IMR-90 (cell line): ENCODE measurements around the gene ALKBH3. TPM values are rescaled to one million over a fixed set of nuclear protein-coding genes. Genes with fewer than 3 reads are reported as not detected.

Experiments used
- ATAC-seq: fragments of 200-7000 bp; cut with Tn5 transposase; 2 replicates; pipeline ENCODE4 v1.9.1; 2020; ENCODE audit warnings: low read depth, mild to moderate bottlenecking, moderate library complexity
- BruUV-seq: library from RNA; stranded (reverse); fragments of 400-500 nt; replicated peaks from 2 replicates; lab custom pipeline; 2021; lab: Mats Ljungman, UMichigan
- CTCF ChIA-PET: fragments of 300-600 bp; formaldehyde crosslinking; extraction: SDS; loops from one replicate; lab custom pipeline; 2021; ENCODE audit warnings: antibody characterized with exemption; lab: Yijun Ruan, JAX
- POLR2A ChIA-PET: fragments of 300-600 bp; sonication (Branson Sonifier 250); formaldehyde crosslinking; loops from one replicate; lab custom pipeline; 2022; ENCODE audit warnings: antibody characterized with exemption; ENCODE audit not compliant: unreplicated experiment; lab: Charles Lee
- DNase-seq: peaks from one replicate; pipeline ENCODE4 v3.0.0; 2013
- H2AFZ ChIP-seq: replicated peaks from 2 replicates; pipeline ENCODE3; 2013; ENCODE audit warnings: low read length, mild to moderate bottlenecking; ENCODE audit not compliant: poor library complexity
- H2AK5ac ChIP-seq: 2 replicates; pipeline ENCODE4 v1.6.1; 2013; ENCODE audit warnings: low read depth, low read length, inconsistent platforms
- H2AK9ac ChIP-seq: replicated peaks from 2 replicates; pipeline ENCODE3; 2013; ENCODE audit warnings: mild to moderate bottlenecking, low read depth, low read length, moderate library complexity; ENCODE audit not compliant: poor library complexity
- H2BK120ac ChIP-seq: 2 replicates; pipeline ENCODE4 v1.6.1; 2013; ENCODE audit warnings: low read depth, low read length, inconsistent platforms
- H2BK15ac ChIP-seq: 3 replicates; pipeline ENCODE4 v1.6.1; 2013; ENCODE audit warnings: low read depth, low read length, inconsistent platforms
- H2BK20ac ChIP-seq: 2 replicates; pipeline ENCODE4 v1.6.1; 2013; ENCODE audit warnings: low read depth, mild to moderate bottlenecking, inconsistent platforms, low read length, moderate library complexity
- H2BK5ac ChIP-seq: 2 replicates; pipeline ENCODE4 v1.6.1; 2013; ENCODE audit warnings: mild to moderate bottlenecking, low read depth, low read length, inconsistent platforms; ENCODE audit not compliant: poor library complexity, severe bottlenecking
- H3K14ac ChIP-seq: replicated peaks from 2 replicates; pipeline ENCODE4 v1.6.1; 2013; ENCODE audit warnings: low read depth, low read length, inconsistent platforms
- H3K18ac ChIP-seq: 2 replicates; pipeline ENCODE4 v1.6.1; 2013; ENCODE audit warnings: low read depth, low read length, control low read depth
- H3K23ac ChIP-seq: 2 replicates; pipeline ENCODE4 v1.6.1; 2013; ENCODE audit warnings: low read depth, low read length, inconsistent platforms
- H3K27ac ChIP-seq: 2 replicates; pipeline ENCODE4 v1.5.1; 2013; ENCODE audit warnings: mild to moderate bottlenecking, control low read depth, low read length; ENCODE audit not compliant: insufficient read depth
- H3K27me3 ChIP-seq: 2 replicates; pipeline ENCODE4 v1.6.1; 2013; ENCODE audit warnings: low read length; ENCODE audit not compliant: control insufficient read depth, insufficient read depth
- H3K36me3 ChIP-seq: 2 replicates; pipeline ENCODE4 v1.6.1; 2013; ENCODE audit warnings: low read length, mixed read lengths; ENCODE audit not compliant: control insufficient read depth, insufficient read depth
- H3K4ac ChIP-seq: 2 replicates; pipeline ENCODE4 v1.6.1; 2013; ENCODE audit warnings: low read depth, low read length, inconsistent platforms
- H3K4me1 ChIP-seq: 2 replicates; pipeline ENCODE4 v1.6.1; 2013; ENCODE audit warnings: low read length, mixed read lengths; ENCODE audit not compliant: control insufficient read depth, insufficient read depth
- H3K4me2 ChIP-seq: 2 replicates; pipeline ENCODE4 v1.6.1; 2013; ENCODE audit warnings: low read depth, mild to moderate bottlenecking, control low read depth, low read length, moderate library complexity
- H3K4me3 ChIP-seq: 2 replicates; pipeline ENCODE4 v1.5.1; 2013; ENCODE audit warnings: low read depth, mild to moderate bottlenecking, control low read depth, low read length, moderate library complexity; ENCODE audit not compliant: insufficient read depth
- H3K56ac ChIP-seq: 2 replicates; pipeline ENCODE4 v1.6.1; 2013; ENCODE audit warnings: low read length, inconsistent platforms; ENCODE audit not compliant: insufficient read depth; ENCODE audit errors: extremely low read depth
- H3K79me1 ChIP-seq, 2 experiments: 2 replicates each; pipeline ENCODE4 v1.6.1; 2013; ENCODE audit warnings: low read length in 2 of 2, inconsistent platforms in 1 of 2, low read depth in 1 of 2
- H3K9ac ChIP-seq: 2 replicates; pipeline ENCODE4 v1.6.1; 2013; ENCODE audit warnings: low read depth, low read length, control low read depth
- H3K9me1 ChIP-seq: 2 replicates; pipeline ENCODE4 v1.6.1; 2013; ENCODE audit warnings: low read length, inconsistent platforms; ENCODE audit not compliant: insufficient read depth
- H3K9me3 ChIP-seq: 2 replicates; pipeline ENCODE4 v1.6.1; 2013; ENCODE audit warnings: low read length; ENCODE audit not compliant: control insufficient read depth, insufficient read depth
- H4K20me1 ChIP-seq: 2 replicates; pipeline ENCODE4 v1.6.1; 2013; ENCODE audit warnings: low read length, inconsistent platforms; ENCODE audit not compliant: insufficient read depth
- H4K5ac ChIP-seq: 2 replicates; pipeline ENCODE4 v1.6.1; 2013; ENCODE audit warnings: mild to moderate bottlenecking, low read depth, low read length, control low read depth
- H4K8ac ChIP-seq, 2 experiments: 2 replicates each; pipeline ENCODE4 v1.6.1; 2013; ENCODE audit warnings: low read depth in 2 of 2, low read length in 2 of 2, control low read depth in 1 of 2, inconsistent platforms in 1 of 2
- H4K91ac ChIP-seq: 2 replicates; pipeline ENCODE4 v1.6.1; 2013; ENCODE audit warnings: low read depth, low read length, inconsistent platforms; ENCODE audit not compliant: insufficient read depth
- BHLHE40 ChIP-seq: fragments of 150-350 bp; IDR thresholded peaks from 2 replicates; pipeline ENCODE4 v1.6.1; 2016; ENCODE audit warnings: mild to moderate bottlenecking, low read depth, low read length
- CEBPB ChIP-seq: IDR thresholded peaks from 2 replicates; pipeline ENCODE4 v1.6.1; 2012; ENCODE audit warnings: low read depth, low read length, improper control_type of control experiment
- CHD1 ChIP-seq: IDR thresholded peaks from 2 replicates; pipeline ENCODE4 v1.6.1; 2012; ENCODE audit warnings: low read depth, low read length, improper control_type of control experiment
- CTCF ChIP-seq: conservative IDR thresholded peaks from 2 replicates; pipeline ENCODE4 v1.5.1; 2012; ENCODE audit warnings: mild to moderate bottlenecking, low read depth, low read length, improper control_type of control experiment
- ELK1 ChIP-seq: fragments of 150-350 bp; IDR thresholded peaks from 2 replicates; pipeline ENCODE4 v1.6.1; 2016; ENCODE audit warnings: low read depth, mild to moderate bottlenecking, low read length, moderate library complexity, borderline replicate concordance
- FOS ChIP-seq: fragments of 150-350 bp; IDR thresholded peaks from 2 replicates; pipeline ENCODE4 v1.6.1; 2016; ENCODE audit warnings: low read depth, low read length
- MAFK ChIP-seq: IDR thresholded peaks from 2 replicates; pipeline ENCODE4 v1.6.1; 2012; ENCODE audit warnings: low read depth, low read length, improper control_type of control experiment
- MAZ ChIP-seq: IDR thresholded peaks from 2 replicates; pipeline ENCODE4 v1.6.1; 2012; ENCODE audit warnings: low read depth, mild to moderate bottlenecking, low read length, improper control_type of control experiment, moderate library complexity, borderline replicate concordance
- MXI1 ChIP-seq: IDR thresholded peaks from 2 replicates; pipeline ENCODE4 v1.6.1; 2012; ENCODE audit warnings: low read depth, mild to moderate bottlenecking, low read length, moderate library complexity, borderline replicate concordance
- NFE2L2 ChIP-seq: fragments of 150-350 bp; IDR thresholded peaks from 2 replicates; pipeline ENCODE4 v1.6.1; 2016; ENCODE audit warnings: low read depth, mild to moderate bottlenecking, low read length
- POLR2A ChIP-seq: IDR thresholded peaks from 2 replicates; pipeline ENCODE4 v1.6.1; 2012; ENCODE audit warnings: mild to moderate bottlenecking, low read depth, low read length
- RAD21 ChIP-seq: IDR thresholded peaks from 2 replicates; pipeline ENCODE4 v1.6.1; 2012; ENCODE audit warnings: low read length, improper control_type of control experiment
- RCOR1 ChIP-seq: IDR thresholded peaks from 2 replicates; pipeline ENCODE4 v1.6.1; 2012; ENCODE audit warnings: mild to moderate bottlenecking, low read length, improper control_type of control experiment; ENCODE audit not compliant: insufficient replicate concordance
- RFX5 ChIP-seq: IDR thresholded peaks from 2 replicates; pipeline ENCODE4 v1.8.0; 2012; ENCODE audit warnings: low read depth, mild to moderate bottlenecking, low read length, moderate library complexity
- SMC3 ChIP-seq: fragments of 150-350 bp; IDR thresholded peaks from 2 replicates; pipeline ENCODE4 v1.6.1; 2016; ENCODE audit warnings: low read depth, mild to moderate bottlenecking, antibody characterized with exemption, low read length, moderate library complexity
- USF2 ChIP-seq: fragments of 150-350 bp; IDR thresholded peaks from 2 replicates; pipeline ENCODE4 v1.6.1; 2017; ENCODE audit warnings: mild to moderate bottlenecking, antibody characterized with exemption, low read length, low read depth
- WGBS, 2 experiments: methylation state at CpG; one replicate each; pipeline versions ENCODE4 v1.1.5 to v1.1.7; 2013; ENCODE audit warnings: missing lambda C conversion rate in 2 of 2; ENCODE audit not compliant: insufficient read length in 1 of 2; ENCODE audit errors: extremely low coverage in 2 of 2; 5-methylcytosine and 5-hydroxymethylcytosine counted together
- dilution Hi-C: fragments of 300-500 bp; cut with HindIII; formaldehyde crosslinking; loops from one replicate; pipeline ENCODE4 v1.14.3; 2018; ENCODE audit warnings: low sequenced_read_pairs; ENCODE audit not compliant: unreplicated experiment
- in situ Hi-C: fragments of 300-500 bp; cut with MboI; formaldehyde crosslinking; loops from 3 replicates; pipeline ENCODE4 v1.14.3; 2019; ENCODE audit warnings: low sequenced_read_pairs, inconsistent platforms, mixed read lengths
- intact Hi-C: fragments of 100-400 bp; cut with micrococcal nuclease; formaldehyde crosslinking; loops from 2 replicates; pipeline ENCODE4 v1.10.0; 2022
- polyA plus RNA-seq, 3 experiments: library from polyadenylated mRNA; depleted of rRNA; stranded (reverse); fragments of >200 nt; gene quantifications; 2 replicates each; pipeline ENCODE4 v1.2.3, GENCODE V29; 2012; ENCODE audit warnings: low replicate concordance in 1 of 3
- total RNA-seq: library from RNA; depleted of rRNA; stranded (reverse); fragments of >200 nt; gene quantifications from 2 replicates; pipeline ENCODE4 v1.2.3, GENCODE V29; 2012

The ALKBH3 gene
- total and polyA plus RNA-seq, 2 of the 4 experiments (the other 2 are of a cell fraction): 27.7 to 62.9 TPM

GRCh38 chr11:43914466-43914865 lies 33.8 kb downstream of the ALKBH3 start:
- Histone ChIP-seq H2AK9ac (no peak overlapping the region), H2BK5ac (no peak overlapping the region), H3K4ac (no peak overlapping the region), H3K4me1 (peaks cover 5% of the 10 kb centered on the region; the same call in 1 of the 2 replicates), H2BK120ac (no peak overlapping the region), H4K5ac (no peak overlapping the region), H4K20me1 (no peaks in the 10 kb centered on the region), H3K9me1 (peaks cover 4% of the 10 kb centered on the region; the same call in 1 of the 2 replicates), H3K23ac (no peak overlapping the region), H2BK15ac (no peak overlapping the region), H3K27me3 (no peaks in the 10 kb centered on the region), H2AK5ac (no peak overlapping the region), H3K9ac (no peak overlapping the region), H3K56ac (no peak overlapping the region), H2BK20ac (no peak overlapping the region), H3K79me1 (peaks cover 7 to 9% of the 10 kb centered on the region in 2 experiments; a peak in 2 of 4 replicates), H3K36me3 (peaks cover 7% of the 10 kb centered on the region), H3K27ac (no peak overlapping the region), H3K14ac (no peak overlapping the region), H3K9me3 (no peaks in the 10 kb centered on the region), H3K4me2 (no peak overlapping the region), H2AFZ (no peak overlapping the region), H3K4me3 (no peak overlapping the region), H4K8ac (no peak overlapping the region), H3K18ac (no peak overlapping the region), H4K91ac (no peak overlapping the region)
- BruUV-seq: no TSS peak
- DNase-seq (no peak), ATAC-seq (no peak)
- POLR2A ChIA-PET: no interaction called here
- dilution Hi-C loops (loop anchor here (25.0 kb wide), 1 partner anchor 123 kb away; the partner anchor contains the start of gene ACCSL), intact Hi-C loops (no loop called here), in situ Hi-C loops (no loop called here)
- CTCF ChIA-PET: no interaction called here
- no CpG with 5 or more reads among the region's 1 CpG for WGBS, 2 experiments
- TF ChIP-seq SMC3 (no peak), FOS (no peak), MAZ (no peak), USF2 (no peak), CTCF (no peak), BHLHE40 (no peak), MAFK (no peak), RAD21 (no peak), MXI1 (no peak), CHD1 (no peak), CEBPB (no peak), RFX5 (no peak), NFE2L2 (no peak), RCOR1 (no peak), ELK1 (no peak), POLR2A (no peak)
